Testis (tissue), 2 donors: ENCODE measurements around the gene ACOT13.

ENCODE experiments used
- POLR2A ChIP-seq: fragments of 450-650 bp; IDR thresholded peaks from one replicate; pipeline ENCODE4 v1.6.1; 2017; ENCODE audit warnings: antibody characterized with exemption, mild to moderate bottlenecking, moderate library complexity
- TF ChIP-seq, protein P1 (sequence below), 3 experiments: fragments of 450-650 bp in 2 of 3; fragments of 200-600 bp in 1 of 3; sonication (generic) in 1 of 3; IDR thresholded peaks; one replicate each; pipeline ENCODE4 v1.5.1; 2016 to 2019; ENCODE audit warnings: antibody characterized with exemption in 3 of 3, mild to moderate bottlenecking in 2 of 3, moderate library complexity in 1 of 3

DNA sequence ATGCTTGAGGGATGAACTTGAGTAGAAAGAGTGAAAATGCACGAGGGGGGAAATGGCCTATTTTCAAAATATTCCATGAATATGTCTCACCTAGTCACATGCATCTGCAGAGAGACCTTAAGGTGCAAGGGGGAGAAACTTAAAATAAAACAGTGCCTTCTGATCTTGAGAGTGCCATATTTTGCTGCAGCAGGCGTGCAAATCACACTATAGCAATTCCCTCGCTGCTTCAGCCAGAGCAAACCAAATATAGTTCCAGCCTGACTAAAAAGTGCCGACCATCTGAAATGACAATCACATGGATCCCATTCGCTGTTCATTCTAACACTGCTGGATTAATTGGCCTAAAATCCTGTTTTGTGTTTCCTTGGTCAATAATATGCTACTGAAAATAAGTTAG, 47.2 kb upstream of the ACOT13 start:
- TF ChIP-seq POLR2A = no peak
- TF ChIP-seq, protein P1, sequence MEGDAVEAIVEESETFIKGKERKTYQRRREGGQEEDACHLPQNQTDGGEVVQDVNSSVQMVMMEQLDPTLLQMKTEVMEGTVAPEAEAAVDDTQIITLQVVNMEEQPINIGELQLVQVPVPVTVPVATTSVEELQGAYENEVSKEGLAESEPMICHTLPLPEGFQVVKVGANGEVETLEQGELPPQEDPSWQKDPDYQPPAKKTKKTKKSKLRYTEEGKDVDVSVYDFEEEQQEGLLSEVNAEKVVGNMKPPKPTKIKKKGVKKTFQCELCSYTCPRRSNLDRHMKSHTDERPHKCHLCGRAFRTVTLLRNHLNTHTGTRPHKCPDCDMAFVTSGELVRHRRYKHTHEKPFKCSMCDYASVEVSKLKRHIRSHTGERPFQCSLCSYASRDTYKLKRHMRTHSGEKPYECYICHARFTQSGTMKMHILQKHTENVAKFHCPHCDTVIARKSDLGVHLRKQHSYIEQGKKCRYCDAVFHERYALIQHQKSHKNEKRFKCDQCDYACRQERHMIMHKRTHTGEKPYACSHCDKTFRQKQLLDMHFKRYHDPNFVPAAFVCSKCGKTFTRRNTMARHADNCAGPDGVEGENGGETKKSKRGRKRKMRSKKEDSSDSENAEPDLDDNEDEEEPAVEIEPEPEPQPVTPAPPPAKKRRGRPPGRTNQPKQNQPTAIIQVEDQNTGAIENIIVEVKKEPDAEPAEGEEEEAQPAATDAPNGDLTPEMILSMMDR (IDR thresholded peaks at IDR 0.05) = no peak
